ENCODE measurements around the gene SFTPB.

- TF ChIP-seq POLR2A (IDR thresholded peaks at IDR 0.05; ENCODE audit: low read length) (no peak), GATA1 (IDR thresholded peaks at IDR 0.05; ENCODE audit: low read depth, low read length) (no peak)
These were observed 27.1 kb upstream of the SFTPB start for GRCh38 chr2:85695121-85695520.
